ENCODE results near the gene TPP1.

- TF ChIP-seq CTCF (IDR thresholded peaks at IDR 0.05) (peak; percentile 43 to 70 (median 54)), POLR2A (IDR thresholded peaks at IDR 0.05) (no peak), POLR2AphosphoS5 (IDR thresholded peaks at IDR 0.05) (no peak)
Measured at GRCh38 chr11:6667733-6668374, 48.6 kb upstream of the TPP1 start.

Measured in upper lobe of left lung (tissue), 4 donors.